Measurements from ENCODE around the gene BCL2L11. TPM values are rescaled to one million over a fixed set of nuclear protein-coding genes. Genes with fewer than 3 reads are reported as not detected.

Gene BCL2L11
- total and polyA plus RNA-seq, 2 experiments from 2014 or later: 10.6 to 22.5 TPM

- TF ChIP-seq POLR2AphosphoS5 (IDR thresholded peaks at IDR 0.05; ENCODE audit: low read depth): no peak
- no peak for TF ChIP-seq CREB1 (CRISPR knock-in tag; IDR thresholded peaks at IDR 0.05; ENCODE audit: low read depth)
- no peak for TF ChIP-seq JUNB (IDR thresholded peaks at IDR 0.05; ENCODE audit: unreplicated experiment)
- no peak for TF ChIP-seq REST (IDR thresholded peaks at IDR 0.05; ENCODE audit: unreplicated experiment)
- TF ChIP-seq NANOG (IDR thresholded peaks at IDR 0.05; ENCODE audit: borderline replicate concordance): no peak
- no peak for TF ChIP-seq ETS1 (IDR thresholded peaks at IDR 0.05)
- TF ChIP-seq CTCF (conservative IDR thresholded peaks at IDR 0.05; ENCODE audit: low read depth in 2 of 2): no peak; a peak in 1 of 4 replicates
- peak overlapping the region; percentile 98 for H3K4me2 ChIP-seq
- ATAC-seq (peak; percentile 1), DNase-seq (ENCODE audit: low spot score) (peak; percentile 47)
- Mint-ChIP-seq H3K36me3 (ENCODE audit: low read depth) (no peaks in the 10 kb centered on the region), H3K4me3 (peak overlapping the region; percentile 74), H3K27me3 (ENCODE audit: insufficient read depth, low read depth, poor library complexity) (peaks cover 50% of the 10 kb centered on the region), H3K4me1 (peaks cover 20% of the 10 kb centered on the region), H3K27ac (no peak overlapping the region), H3K9me3 (no peaks in the 10 kb centered on the region)
- no peaks in the 10 kb centered on the region for H4K20me1 ChIP-seq (replicated peaks; ENCODE audit: insufficient read depth)
- no peaks in the 10 kb centered on the region; the same call in 1 of the 2 replicates for H3K4me1 ChIP-seq (ENCODE audit: insufficient read depth)
- no peaks in the 10 kb centered on the region for H3K9me2 ChIP-seq (ENCODE audit: insufficient read depth)
- H2AFZ ChIP-seq: peak overlapping the region; percentile 95; the same call in 1 of the 2 replicates
- peaks cover 12% of the 10 kb centered on the region for H3K79me2 ChIP-seq (replicated peaks; ENCODE audit: insufficient read depth)
- peaks cover 65% of the 10 kb centered on the region for H3K27me3 ChIP-seq (ENCODE audit: insufficient read depth)
- no peak overlapping the region for H3K27ac ChIP-seq (ENCODE audit: low read depth)
- H3K4me3 ChIP-seq: peak overlapping the region; percentile 93
- peaks cover 10% of the 10 kb centered on the region; the same call in 1 of the 2 replicates for H3F3A ChIP-seq (replicated peaks; ENCODE audit: low read depth)
- H3K36me3 ChIP-seq (ENCODE audit: insufficient read depth): no peaks in the 10 kb centered on the region
Observed at GRCh38 chr2:111117598-111118480, 2.9 kb upstream of the BCL2L11 start.
